Inferior parietal cortex (tissue), 1 donor: ENCODE measurements around the gene CEP126.
A peak's percentile ranks its signal among the peaks of the same experiment; 100 is the strongest.

Experiments
- DNase-seq: peaks from one replicate; pipeline ENCODE4 v3.0.0-alpha.2; 2016; ENCODE audit errors: extremely low spot score

Gene CEP126, protein sequence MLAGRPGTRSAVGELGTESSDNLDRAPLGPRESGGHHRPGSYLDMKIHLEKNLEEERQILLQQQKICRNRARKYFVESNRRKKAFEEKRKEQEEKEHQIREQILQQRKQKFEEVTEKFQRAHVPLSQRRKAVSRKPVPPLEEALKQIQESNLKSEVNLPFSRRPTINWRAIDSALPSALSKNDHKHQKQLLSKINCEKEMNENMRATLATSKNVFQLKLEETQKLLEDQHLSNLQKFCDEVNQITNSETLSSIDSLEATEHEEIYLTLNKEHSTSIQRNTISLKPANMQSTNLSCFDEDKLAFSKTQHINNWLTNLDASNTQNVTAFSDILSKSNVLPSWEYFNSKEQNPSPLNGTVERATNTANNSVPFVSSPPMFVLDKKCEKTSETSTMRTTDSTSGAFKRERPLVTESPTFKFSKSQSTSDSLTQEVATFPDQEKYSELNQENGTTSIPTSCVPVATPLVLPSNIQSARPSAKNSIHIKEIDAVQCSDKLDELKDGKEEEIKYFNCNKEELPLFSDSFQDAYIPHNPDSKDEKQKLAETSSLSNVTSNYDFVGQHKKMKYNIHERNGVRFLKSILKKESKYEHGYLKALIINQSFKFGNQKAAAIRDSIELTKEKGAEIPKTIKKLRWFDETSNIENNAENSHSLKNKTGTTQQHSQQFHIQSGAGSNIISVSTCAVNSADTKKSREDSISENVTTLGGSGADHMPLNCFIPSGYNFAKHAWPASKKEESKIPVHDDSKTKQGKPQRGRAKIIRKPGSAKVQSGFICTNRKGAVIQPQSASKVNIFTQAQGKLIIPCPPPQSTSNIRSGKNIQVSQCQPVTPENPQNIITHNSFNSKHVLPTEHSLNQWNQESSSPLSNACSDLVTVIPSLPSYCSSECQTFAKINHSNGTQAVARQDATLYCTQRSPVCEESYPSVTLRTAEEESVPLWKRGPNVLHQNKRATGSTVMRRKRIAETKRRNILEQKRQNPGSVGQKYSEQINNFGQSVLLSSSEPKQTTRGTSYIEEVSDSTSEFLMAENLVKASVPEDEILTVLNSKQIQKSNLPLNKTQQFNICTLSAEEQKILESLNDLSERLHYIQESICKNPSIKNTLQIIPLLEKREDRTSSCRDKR

DNA sequence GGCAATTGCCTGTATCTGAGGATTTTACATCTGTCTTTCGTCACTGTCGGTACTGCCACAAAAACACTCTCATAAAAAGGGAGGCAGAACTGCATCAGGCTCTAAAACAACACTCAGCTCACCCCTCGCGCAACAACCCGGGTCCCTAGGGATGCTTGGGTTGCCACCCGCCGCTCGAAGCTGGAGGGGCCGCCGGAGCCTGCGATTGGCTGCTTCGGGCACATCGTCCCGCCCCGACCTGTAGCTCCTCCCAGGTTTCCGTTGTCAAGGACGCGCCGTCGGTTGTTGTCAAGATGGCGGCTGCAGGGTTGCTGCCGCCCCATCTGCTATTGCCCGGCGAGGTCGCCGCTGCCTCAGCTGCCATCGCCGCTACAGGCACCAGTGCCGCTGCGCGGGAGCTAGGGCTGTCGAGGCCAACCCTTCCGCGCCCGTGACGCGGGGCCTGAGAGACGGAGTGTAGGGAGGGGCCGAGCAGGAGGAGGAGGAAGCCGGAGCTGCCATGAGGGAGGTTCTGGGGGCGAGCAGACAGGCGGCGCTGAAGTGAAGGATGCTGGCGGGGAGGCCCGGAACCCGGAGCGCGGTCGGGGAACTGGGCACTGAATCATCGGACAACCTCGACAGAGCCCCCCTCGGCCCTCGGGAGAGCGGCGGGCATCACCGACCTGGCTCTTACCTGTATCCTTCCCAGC, at the start of gene CEP126:
Gene CEP126 (plus strand): TSS at position 273 of the 689 bp plus-strand sequence. CDS start 275 bp downstream, at position 548.
- DNase-seq, result peak; percentile 90

DNA sequence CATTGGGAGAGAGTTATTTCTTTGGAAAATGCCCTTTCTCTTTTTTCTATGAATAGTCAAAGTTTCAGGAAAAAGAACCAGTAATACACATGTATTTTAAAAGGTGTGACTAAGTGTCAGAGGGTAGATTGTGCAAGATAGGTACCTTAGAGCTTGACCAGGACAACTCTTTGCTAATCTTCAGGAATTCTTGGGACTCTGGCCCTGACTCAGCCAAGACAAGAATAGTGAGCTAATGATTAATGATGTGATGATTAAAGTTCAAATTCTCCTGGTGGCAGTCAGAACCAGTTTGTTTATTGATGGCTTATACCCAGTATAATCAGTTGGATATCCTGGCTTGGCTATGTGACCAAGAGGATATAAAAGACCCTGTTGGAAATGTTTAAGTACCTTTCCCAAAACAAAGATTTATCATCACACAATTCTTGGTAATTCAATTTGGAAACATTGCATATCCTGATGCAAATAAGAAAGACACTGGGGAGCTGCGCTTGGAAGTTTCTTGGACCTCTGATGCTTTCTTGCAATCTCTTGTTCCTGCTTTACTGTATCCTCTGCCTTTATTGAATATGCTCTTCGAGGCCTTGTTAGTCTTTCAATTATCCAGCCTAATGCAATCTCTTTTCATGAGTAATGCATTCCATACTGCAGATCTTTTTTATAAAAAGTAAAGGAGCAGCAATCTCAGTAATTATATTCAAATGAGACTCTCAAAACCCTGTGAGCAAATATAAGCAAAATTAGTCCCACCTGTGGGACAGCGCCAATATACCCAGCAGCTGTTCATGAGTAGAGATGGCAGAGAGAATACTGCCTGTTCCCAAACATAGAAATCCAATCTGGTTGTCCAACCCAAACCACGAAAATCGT, 48.0 kb upstream of the CEP126 start:
- no peak for DNase-seq

DNA sequence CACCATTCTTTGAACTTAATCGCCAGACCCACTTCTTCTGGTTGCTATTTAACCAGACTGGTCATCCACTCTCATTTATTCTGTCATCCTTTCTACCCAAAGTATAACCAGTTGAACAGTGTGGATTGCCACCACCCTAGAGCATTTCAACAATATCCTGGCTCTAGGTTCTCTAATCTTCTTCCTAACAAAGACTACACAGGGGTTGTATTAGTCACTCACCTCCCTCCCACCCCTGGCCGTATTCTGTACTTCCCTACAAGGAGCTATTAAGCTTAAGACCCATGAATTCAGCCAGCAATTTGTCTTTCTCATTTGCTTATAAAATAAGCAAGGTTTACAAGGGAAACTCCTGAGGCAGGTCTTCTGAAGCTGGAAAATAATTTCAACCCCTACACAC, 46.9 kb upstream of the CEP126 start:
- no peak for DNase-seq

DNA sequence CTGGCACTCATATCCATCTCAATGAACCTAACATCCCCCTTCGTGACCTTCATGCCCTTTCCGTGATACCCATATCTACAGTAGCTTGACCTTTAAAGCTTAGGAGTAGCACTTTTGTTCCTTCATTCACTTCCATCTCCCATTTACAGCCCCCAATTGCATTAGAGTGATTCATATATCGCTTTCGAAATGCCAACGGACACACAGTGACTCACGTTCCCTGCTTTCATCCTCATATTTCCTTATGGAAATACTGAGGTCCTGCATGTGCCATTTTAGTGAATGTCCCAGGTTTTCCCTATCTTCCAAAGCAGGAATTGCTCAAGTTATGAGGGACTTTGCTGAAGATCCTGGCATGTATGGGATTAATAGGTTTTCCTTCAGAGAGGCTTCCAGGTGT, 44.3 kb upstream of the CEP126 start:
- DNase-seq, result no peak

DNA sequence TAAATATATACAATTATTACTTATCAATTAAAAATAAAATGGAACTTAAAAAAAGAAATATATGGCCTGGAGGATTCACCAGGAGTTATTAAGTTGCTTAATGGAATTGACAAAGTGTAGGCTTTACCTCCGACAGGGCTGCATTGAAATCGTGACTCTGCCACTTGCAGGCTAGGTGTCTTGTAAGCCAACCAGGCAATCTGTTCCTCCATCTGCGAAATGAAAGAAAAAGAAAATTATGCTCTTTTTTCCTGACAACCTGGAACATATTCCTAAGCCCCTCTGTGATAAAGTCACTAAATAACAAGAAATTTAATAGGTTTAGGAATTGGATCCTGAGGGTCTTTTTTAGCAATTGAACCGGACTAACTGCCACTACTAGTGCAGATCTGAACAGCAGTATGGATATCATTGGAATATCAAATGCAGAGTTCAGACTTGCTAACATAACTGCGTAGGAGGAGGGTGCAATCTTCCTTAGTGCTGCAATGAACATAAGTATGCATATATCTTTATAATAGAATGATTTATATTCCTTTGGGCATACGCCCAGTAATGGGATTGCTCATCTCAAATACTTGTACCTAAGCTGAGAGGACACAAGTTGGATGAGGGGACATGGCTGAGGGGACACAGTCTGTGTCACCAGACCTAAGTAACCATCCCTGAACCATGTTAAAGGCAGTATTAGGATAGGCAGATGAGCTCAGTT, 42.5 kb upstream of the CEP126 start:
- DNase-seq, result peak; percentile 20

DNA sequence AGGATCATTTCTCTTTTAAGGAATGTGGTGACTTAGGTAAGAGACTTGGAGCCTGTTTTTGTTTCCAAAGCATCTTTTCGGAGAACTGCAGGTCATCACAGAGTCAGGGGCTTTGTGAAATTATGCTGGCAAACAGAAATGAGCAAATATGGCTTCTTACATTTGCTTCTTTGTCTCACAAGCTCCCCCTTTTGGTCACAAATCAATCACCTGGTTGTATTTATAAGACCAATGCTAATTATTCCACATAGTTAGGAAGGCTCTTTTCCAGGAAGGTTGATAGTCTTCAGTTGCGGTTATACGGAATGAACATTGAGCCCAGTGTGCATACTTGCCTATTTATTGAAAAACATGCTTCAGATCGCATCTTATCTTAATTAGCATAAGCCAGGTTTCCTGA, 34.6 kb upstream of the CEP126 start:
- DNase-seq, result no peak

DNA sequence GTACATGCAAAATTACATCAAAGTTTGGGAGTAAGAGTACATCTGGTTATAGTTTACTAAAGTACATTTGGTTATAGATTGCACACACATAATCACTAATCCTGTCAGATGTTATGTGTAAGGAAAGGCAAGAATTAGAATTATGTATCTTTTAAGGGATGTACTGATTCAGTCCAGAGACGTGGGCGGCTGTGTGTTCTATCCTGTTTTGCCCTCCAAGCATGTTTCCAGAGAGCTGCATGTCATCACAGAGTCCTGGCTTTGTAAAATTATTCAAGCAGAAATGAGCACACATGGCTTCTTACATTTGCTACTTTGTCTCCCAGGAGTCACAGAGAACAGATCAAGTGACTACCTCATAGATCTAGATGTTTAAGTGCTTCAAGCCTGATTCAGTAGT, 33.2 kb upstream of the CEP126 start:
- DNase-seq, result no peak

DNA sequence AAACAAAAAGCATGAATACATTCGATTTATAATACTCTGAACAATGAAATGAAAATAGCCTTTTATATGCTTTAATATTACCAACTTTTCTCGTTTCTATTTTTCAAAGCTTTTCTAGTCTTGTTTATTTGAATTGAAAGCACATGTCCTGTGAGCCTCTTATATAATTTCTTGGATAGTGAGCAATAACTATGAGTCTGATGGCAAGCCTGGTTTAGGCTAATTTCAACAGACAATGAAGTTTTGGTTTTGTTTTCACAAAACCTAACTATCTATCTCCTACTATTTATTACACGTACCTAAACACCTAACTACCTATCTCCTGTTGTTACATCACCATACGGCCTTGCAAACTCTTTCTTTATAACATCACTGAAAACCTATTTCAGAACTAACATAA, 29.2 kb upstream of the CEP126 start:
- DNase-seq, result no peak

DNA sequence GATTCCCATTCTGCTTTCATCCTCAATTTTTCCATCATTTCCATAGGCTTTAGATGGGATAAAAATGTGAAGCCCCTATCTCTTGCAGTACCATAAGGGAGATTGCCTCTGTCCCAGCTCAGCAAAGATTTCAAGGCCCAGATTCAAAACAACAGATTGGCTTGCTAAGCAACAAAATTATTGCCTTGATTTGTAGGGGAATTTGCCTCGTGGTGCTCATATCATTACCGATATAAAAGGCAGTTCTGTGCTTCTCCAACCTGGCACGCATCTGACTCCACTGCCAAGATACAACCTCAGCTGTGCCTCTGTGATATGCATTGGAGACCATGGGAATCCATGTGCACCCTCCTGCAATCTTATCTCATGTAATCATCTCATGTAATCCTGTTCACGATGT, 25.0 kb upstream of the CEP126 start:
- no peak for DNase-seq

DNA sequence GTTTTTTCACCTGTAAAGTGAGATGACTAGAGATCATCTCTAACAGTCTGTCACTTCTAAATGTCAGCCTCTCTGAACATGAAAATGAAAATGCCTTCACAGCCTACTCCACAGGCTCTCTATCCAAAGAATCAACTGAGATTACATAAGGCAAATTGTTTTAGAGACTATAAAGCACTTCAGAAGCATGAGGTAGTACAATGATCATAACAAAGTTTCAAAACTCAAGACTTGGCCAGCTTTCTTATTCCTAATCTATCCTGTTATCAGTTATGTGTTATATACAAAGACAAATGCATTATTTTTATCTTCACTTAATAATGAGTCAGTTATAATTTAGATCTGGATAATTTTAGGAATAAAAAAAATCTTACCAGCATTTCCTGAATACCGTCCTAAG, 20.3 kb upstream of the CEP126 start:
- no peak for DNase-seq

DNA sequence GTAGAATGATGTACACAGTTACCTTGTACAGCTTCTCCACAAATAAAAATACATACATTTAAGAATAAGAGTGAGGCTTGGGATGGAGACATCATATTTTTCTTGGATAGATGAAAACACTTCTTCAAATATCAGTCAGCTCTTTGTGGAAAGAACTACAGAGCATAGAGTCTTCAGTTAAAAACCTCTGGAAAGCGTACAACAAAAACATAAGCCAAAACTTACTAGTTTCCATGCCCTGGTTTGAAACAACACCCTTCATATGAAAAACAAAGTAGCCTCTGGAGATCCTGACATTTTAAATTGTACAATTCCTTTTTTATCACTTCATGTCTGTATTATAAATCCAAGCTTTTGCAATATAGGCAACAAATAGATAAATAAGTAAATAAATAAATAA, 7.0 kb upstream of the CEP126 start:
- DNase-seq, result no peak

DNA sequence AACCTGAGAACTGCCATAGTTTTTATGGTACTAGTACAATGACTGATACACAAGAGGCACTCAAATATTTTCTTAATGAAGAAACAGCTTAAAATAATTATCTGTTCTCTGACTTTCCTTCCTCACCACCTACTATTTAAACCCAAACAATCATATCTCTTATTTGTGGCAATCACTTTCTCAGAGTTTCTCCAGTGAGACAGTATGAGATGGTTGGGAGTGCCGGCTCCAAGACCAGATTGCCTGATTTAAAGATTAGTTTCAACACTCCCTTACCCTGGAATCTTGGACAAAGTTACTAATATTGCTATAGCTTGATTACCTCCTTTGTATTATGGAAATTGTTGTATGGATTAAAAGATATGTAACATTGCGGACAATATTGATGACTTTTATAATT, 5.7 kb upstream of the CEP126 start:
- no peak for DNase-seq

DNA sequence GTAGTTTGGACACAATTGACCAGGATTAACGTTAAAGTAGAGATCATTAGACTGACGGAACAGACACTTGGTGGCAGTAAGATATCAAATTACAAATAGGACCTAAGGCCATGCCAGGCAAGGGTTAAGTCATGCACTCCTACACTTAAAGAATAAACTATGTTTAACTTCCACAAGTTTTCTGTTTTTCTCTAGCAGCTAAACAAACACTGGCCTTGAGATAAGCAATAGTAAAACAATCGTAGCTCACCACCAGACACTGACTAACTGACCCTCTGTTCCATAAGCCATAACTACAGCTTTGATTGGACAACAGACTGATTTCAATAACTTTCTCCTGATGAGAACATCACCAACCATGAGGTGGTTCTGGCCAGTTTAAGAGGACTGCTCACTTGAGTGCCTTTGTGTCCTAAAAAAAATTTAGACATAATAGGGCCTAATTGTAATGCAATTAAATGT, 2.0 kb upstream of the CEP126 start:
- no peak for DNase-seq

DNA sequence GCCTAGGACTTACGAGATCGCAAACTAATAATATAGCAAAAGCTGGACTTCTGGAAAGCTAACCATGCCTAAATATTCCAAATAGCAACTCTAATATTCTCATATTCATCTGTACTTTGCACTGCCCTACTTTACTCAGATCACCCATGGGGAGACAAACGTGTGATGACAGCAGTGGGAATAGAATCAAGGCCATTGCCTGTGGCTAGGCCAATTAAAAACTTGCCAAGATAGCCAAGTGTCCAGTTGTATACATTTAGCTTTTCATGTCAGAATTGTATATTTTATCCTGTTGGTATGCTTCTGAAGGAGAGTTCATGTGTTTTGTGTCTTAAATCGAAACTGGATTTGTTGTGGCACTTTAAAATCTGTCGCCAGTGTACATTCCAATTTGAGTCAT, 1.2 kb upstream of the CEP126 start:
- DNase-seq, result no peak

DNA sequence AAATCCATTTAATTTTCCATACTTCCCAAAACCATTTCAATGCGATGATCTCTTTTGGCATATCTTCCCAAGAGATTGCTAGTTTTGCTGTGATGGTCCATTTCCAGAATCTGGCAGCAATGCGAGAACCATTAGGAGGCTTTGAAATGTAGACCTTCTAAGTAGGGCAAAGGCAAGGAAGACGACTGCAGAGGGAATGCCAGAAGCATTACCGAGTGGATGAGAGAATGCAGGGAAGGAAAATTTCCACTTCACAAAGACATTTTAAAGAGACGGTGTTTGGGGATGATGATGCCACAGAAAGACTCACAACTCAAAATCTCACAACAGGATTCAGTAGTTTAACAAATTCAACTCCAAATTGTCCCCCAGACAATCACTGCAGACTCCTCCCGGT, 471 bp upstream of the CEP126 start:
- DNase-seq, result no peak

DNA sequence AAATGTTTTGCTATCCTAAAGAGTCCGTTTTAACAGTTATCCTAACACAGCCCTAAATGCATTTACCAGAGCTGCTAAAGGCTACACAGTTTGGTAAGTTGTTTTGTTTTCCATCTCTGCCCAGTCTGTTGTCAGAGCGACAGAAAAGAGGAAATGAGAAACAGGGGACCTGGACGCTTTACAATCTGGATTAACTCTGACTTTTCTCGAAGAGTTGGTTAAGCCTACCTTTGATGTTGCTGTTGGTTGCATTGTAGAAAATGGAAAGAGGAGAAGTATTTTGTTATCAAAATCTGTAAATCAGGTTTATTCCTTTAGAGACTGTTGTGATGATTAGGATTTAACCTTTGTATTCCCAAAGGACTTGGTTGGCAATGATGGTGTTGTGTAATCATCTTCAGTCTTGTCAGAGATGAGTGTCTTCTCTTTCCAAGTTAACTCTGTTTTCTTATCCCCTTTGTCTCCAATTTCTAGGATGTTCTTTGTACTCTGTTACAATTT, 1.0 kb downstream of the CEP126 start:
- peak; percentile 62 for DNase-seq

DNA sequence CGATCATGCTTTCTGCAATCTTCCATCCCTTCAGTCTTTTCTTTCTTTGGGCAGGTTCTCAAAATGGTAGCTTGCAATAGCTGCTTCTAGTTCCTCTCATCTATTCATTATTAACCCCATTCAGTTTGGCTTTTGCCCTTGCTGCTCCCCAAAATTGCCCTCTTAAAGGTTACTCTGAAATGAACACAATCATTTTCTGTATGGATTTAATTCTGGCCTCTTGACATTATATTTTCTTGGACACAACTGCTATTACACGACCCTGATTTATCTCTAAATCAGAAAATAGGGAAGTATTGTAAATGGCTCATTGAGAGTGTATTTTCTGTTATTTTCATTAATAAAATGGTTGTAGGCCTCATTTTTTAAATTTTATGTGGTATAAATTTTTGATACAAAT, 1.6 kb downstream of the CEP126 start, which contains the start of gene ANGPTL5:
Gene ANGPTL5 (minus strand): TSS at position 101 of the 400 bp plus-strand sequence. CDS start 8,613 bp downstream, outside the sequence.
- peak; percentile 25 for DNase-seq

DNA sequence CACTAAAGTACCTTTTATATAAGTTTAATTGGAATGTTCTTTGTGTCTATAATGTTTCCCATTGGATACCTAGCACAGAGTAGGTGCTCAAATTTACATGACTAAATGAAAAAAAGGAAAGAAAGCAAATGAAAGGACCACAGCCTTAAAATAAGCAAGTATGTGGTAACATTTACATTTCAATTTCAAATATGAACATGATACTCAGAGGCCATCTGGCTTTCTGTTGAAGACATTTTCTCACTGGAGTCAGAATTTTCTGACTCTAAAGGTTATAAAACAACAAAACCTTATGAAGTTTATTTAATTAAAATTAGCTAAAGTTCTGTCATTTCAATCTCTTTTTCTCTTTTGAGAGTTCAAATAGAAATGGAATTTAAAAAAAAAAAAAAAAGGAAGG, 2.4 kb downstream of the CEP126 start:
- DNase-seq, result no peak

DNA sequence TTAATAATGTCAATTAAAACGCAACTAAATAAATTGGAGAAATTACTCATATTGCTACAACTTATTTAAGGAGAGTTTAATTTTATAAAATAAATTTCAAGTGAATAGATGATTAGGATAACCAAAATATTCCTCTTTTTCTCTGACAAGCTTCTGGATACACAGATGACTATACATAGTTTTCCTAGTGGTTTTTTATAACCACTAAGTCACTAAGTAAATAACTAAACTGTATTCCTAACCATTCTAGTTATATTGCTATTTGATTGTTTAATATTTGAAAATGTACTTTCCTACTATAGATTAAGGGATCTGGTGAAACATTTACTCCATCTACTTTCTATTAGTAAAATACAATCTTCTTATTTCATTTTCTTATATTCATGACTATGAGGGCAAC, 6.2 kb downstream of the CEP126 start:
- no peak for DNase-seq

DNA sequence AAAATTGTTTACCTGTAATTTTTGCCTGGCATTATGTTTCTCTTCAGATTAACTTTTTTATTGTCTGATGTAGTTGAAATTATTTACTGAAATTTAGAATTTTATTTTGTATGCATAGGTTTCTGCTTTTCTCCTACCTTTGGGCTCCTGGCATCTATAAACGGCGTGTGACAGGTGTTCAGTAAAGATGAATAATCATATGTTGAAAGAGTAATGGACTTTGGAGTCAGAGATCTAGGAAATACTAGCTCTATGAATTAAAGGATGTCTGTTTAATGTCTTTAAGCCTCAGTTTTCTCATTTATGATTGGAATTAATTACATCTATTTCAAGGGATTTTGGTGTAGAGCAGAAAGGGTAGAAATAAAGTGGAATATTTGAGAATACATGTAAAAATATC, 8.7 kb downstream of the CEP126 start:
- DNase-seq, result no peak
